Colonic mucosa (tissue), 4 donors: ENCODE data around the gene PCDHGA9. TPM values are rescaled to one million over a fixed set of nuclear protein-coding genes. Genes with fewer than 3 reads are reported as not detected.

Source experiments
- DNase-seq: peaks from one replicate; pipeline ENCODE4 v3.0.0-alpha.2; 2020
- H3K27ac ChIP-seq: fragments of 200-600 bp; one replicate; pipeline ENCODE4 v1.8.0; 2021
- H3K27me3 ChIP-seq: fragments of 200-600 bp; one replicate; pipeline ENCODE4 v1.8.0; 2021
- H3K36me3 ChIP-seq: fragments of 200-600 bp; one replicate; pipeline ENCODE4 v1.8.0; 2021
- H3K4me1 ChIP-seq: fragments of 200-600 bp; one replicate; pipeline ENCODE4 v1.8.0; 2021; ENCODE audit warnings: mild to moderate bottlenecking
- H3K4me3 ChIP-seq: fragments of 200-600 bp; one replicate; pipeline ENCODE4 v1.8.0; 2021
- H3K9ac ChIP-seq, 2 donors: one replicate each; pipeline ENCODE4 v1.7.0; 2013; ENCODE audit warnings: control low read depth in 2 of 2, low read depth in 2 of 2, low read length in 2 of 2
- H3K9me3 ChIP-seq: fragments of 200-600 bp; one replicate; pipeline ENCODE4 v1.8.0; 2021
- intact Hi-C: fragments of 100-400 bp; cut with DNase I; formaldehyde crosslinking; loops from one replicate; pipeline ENCODE4 v1.14.1; 2022
- total RNA-seq, 2 donors: library from RNA; stranded (reverse); fragmentation: NEBNext Ultra II Directional in 1 of 2; extraction: Animal tissue kit (Norgen Biotek cat#: 25700) in 1 of 2; gene quantifications; one replicate each; pipeline ENCODE4 v1.2.1, GENCODE V29; 2021
- TF ChIP-seq, protein P1 (sequence below): fragments of 200-600 bp; IDR thresholded peaks from one replicate; pipeline ENCODE4 v1.8.0; 2022; ENCODE audit warnings: antibody characterized with exemption, mild to moderate bottlenecking
- donor health status: healthy.
- donor health status: DM: no; HTN: no; CAD: no.
- donor health status: DM: no; HTN: no; CAD: no.

The PCDHGA9 gene
- total RNA-seq: 1 to 10 TPM; 1.1 to 2.2 TPM

DNA sequence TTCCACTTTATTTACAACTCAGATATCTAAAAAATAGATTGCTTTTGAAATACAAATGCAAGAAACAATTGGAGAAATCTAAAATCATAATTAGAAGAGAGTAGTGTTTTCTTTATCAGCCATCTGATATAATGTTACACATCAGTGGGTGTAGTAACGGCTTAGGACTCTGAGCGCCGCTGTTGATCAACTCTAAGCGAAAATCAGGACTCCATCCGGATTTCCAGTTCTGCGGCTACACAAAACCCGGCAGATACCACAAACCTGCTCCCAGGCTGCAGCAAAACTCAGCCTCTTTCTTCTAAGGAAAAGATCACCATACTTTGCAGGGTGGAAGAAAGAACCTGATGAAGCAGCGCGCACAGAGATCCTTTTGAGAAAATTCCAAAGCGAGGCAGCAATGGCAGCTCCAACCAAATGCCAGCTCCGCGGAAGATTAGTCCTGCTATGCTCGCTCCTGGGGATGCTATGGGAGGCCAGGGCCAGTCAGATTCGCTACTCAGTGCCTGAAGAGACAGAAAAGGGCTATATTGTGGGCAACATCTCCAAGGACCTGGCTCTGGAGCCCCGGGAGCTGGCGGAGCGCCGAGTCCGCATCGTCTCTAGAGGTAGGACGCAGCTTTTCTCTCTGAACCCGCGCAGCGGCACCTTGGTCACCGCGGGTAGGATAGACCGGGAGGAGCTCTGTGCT is at the start of gene PCDHGA9:
PCDHGA9 (plus strand) TSS at position 226 of the 691 bp plus-strand sequence; CDS start at position 401, 175 bp downstream.
- intact Hi-C loops: no loop called here
- no peak for DNase-seq
- H3K27ac ChIP-seq: no peak within 1 kb of the TSS
- TF ChIP-seq, protein P1, sequence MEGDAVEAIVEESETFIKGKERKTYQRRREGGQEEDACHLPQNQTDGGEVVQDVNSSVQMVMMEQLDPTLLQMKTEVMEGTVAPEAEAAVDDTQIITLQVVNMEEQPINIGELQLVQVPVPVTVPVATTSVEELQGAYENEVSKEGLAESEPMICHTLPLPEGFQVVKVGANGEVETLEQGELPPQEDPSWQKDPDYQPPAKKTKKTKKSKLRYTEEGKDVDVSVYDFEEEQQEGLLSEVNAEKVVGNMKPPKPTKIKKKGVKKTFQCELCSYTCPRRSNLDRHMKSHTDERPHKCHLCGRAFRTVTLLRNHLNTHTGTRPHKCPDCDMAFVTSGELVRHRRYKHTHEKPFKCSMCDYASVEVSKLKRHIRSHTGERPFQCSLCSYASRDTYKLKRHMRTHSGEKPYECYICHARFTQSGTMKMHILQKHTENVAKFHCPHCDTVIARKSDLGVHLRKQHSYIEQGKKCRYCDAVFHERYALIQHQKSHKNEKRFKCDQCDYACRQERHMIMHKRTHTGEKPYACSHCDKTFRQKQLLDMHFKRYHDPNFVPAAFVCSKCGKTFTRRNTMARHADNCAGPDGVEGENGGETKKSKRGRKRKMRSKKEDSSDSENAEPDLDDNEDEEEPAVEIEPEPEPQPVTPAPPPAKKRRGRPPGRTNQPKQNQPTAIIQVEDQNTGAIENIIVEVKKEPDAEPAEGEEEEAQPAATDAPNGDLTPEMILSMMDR: no peak
- H3K36me3 ChIP-seq: no peaks in the 10 kb centered on the region
- H3K4me1 ChIP-seq: no peaks in the 10 kb centered on the region
- H3K9ac ChIP-seq: no peak within 1 kb of the TSS
- H3K9me3 ChIP-seq: no peaks in the 10 kb centered on the region
- H3K27me3 ChIP-seq: no peaks in the 10 kb centered on the region
- H3K4me3 ChIP-seq: no peak within 1 kb of the TSS

DNA sequence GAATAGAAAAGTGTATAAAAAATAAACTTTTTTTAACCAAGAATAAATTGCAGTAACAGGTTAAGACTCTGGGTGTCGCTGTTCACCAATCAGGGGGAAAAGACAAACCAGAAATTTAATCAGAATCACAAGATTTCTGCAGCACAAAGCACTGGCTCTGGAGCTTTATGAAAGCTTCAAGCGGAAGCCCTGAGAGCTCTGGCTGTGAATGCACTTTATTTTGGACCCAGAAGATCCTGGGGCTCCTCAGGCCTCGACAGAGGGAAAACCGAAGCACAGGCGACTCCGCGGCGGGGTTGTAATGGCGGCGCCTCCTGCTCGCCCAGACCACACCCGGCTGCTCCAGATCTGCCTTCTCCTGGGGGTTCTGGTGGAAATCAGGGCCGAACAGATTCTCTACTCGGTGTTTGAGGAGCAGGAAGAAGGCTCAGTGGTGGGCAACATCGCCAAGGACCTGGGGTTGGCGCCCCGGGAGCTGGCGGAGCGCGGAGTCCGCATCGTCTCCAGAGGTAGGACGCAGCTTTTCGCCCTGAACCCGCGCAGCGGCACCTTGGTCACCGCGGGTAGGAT is 47.6 kb upstream of the PCDHGA9 start, which contains the start of gene PCDHGA4:
PCDHGA4 (plus strand) TSS at position 122 of the 570 bp plus-strand sequence; CDS start at position 209, 87 bp downstream.
- intact Hi-C loops: no loop called here
- H3K9ac ChIP-seq: no peak within 1 kb of the TSS
- no peaks in the 10 kb centered on the region for H3K27me3 ChIP-seq
- H3K4me3 ChIP-seq: no peak within 1 kb of the TSS
- H3K36me3 ChIP-seq: no peaks in the 10 kb centered on the region
- no peaks in the 10 kb centered on the region for H3K4me1 ChIP-seq
- TF ChIP-seq, protein P1: no peak
- H3K9me3 ChIP-seq: no peaks in the 10 kb centered on the region
- H3K27ac ChIP-seq: no peak within 1 kb of the TSS
- DNase-seq: no peak

DNA sequence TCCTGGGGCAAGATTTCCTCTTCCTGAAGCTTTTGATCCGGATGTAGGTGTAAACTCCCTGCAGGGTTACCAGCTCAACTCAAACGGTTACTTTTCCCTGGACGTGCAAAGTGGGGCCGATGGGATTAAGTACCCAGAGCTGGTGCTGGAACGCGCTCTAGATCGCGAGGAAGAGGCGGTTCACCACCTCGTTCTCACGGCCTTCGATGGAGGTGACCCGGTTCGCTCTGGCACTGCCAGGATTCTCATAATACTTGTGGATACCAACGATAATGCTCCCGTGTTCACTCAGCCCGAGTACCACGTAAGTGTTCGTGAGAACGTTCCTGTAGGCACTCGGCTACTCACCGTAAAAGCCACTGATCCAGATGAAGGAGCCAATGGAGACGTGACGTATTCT is 46.9 kb upstream of the PCDHGA9 start:
- intact Hi-C loops: no loop called here
- TF ChIP-seq, protein P1: no peak
- Histone ChIP-seq H3K4me3 (no peak overlapping the region), H3K9ac (no peak overlapping the region), H3K36me3 (no peaks in the 10 kb centered on the region), H3K9me3 (no peaks in the 10 kb centered on the region), H3K27me3 (no peaks in the 10 kb centered on the region), H3K27ac (no peak overlapping the region), H3K4me1 (no peaks in the 10 kb centered on the region)
- no peak for DNase-seq

DNA sequence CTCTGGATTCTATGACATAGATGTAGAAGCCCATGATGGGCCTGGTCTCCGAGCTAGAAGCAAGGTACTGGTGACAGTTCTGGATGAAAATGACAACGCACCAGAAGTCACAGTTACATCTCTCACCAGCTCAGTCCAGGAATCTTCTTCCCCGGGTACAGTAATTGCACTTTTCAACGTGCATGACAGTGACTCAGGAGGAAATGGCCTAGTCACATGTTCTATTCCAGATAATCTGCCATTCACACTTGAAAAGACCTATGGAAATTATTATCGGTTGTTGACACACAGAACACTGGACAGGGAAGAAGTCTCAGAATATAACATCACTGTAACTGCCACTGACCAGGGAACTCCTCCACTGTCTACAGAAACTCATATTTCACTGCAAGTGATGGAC is 46.4 kb upstream of the PCDHGA9 start:
- H3K4me3 ChIP-seq: no peak overlapping the region
- intact Hi-C loops: no loop called here
- TF ChIP-seq, protein P1: no peak
- H3K36me3 ChIP-seq: no peaks in the 10 kb centered on the region
- H3K9me3 ChIP-seq: no peaks in the 10 kb centered on the region
- no peak for DNase-seq
- H3K4me1 ChIP-seq: no peaks in the 10 kb centered on the region
- no peak overlapping the region for H3K9ac ChIP-seq
- H3K27me3 ChIP-seq: no peaks in the 10 kb centered on the region
- H3K27ac ChIP-seq: no peak overlapping the region

DNA sequence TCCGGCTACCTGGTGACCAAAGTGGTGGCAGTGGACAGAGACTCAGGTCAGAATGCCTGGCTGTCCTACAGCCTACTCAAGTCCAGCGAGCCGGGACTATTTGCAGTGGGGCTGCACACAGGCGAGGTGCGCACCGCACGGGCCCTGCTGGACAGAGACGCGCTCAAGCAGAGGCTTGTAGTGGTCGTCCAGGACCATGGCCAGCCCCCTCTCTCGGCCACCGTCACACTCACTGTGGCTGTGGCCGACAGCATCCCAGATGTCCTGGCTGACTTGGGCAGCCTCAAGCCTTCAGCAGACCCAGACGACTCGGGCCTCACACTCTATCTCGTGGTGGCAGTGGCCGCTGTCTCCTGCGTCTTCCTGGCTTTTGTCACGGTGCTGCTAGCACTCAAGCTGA is 45.6 kb upstream of the PCDHGA9 start:
- Histone ChIP-seq H3K36me3 (no peaks in the 10 kb centered on the region), H3K9me3 (no peaks in the 10 kb centered on the region), H3K27ac (no peak overlapping the region), H3K4me3 (no peak overlapping the region), H3K27me3 (no peaks in the 10 kb centered on the region), H3K4me1 (no peaks in the 10 kb centered on the region), H3K9ac (no peak overlapping the region)
- TF ChIP-seq, protein P1: no peak
- DNase-seq: no peak
- intact Hi-C loops: no loop called here
